ENCODE measurements around the gene LRRC38.

LRRC38 gene

GRCh38 chr1:13543451-13544220 is 29.8 kb upstream of the LRRC38 start:
- no peaks in the 10 kb centered on the region for H3K36me3 ChIP-seq (ENCODE audit: low read length)
- no peak overlapping the region for H2AFZ ChIP-seq (ENCODE audit: low read depth, low read length, severe bottlenecking)
- TF ChIP-seq CTCF (IDR thresholded peaks at IDR 0.05; ENCODE audit: insufficient read depth, low read length, poor library complexity, severe bottlenecking): no peak
- TF ChIP-seq EZH2phosphoT487 (conservative IDR thresholded peaks at IDR 0.05; ENCODE audit: low read length): no peak
- no peak overlapping the region for H3K27ac ChIP-seq (ENCODE audit: low read depth, low read length)
- H3K9me2 ChIP-seq (replicated peaks; ENCODE audit: insufficient read depth, low read length): no peaks in the 10 kb centered on the region
- H3K79me2 ChIP-seq (ENCODE audit: insufficient read depth, low read length): no peaks in the 10 kb centered on the region
- H3K27me3 ChIP-seq (ENCODE audit: low read length): no peaks in the 10 kb centered on the region
- H3K4me2 ChIP-seq (ENCODE audit: low read depth, low read length, poor library complexity, severe bottlenecking): no peak overlapping the region
- no peak overlapping the region for H3K4me3 ChIP-seq (ENCODE audit: insufficient read depth, low read length, poor library complexity, severe bottlenecking)
- no peaks in the 10 kb centered on the region for H3F3A ChIP-seq (ENCODE audit: insufficient read depth)
- H3K9ac ChIP-seq (ENCODE audit: low read length): no peak overlapping the region
- no peaks in the 10 kb centered on the region for H4K20me1 ChIP-seq (ENCODE audit: low read depth, low read length)
- H3K9me3 ChIP-seq (ENCODE audit: insufficient read depth, low read length): no peaks in the 10 kb centered on the region

GRCh38 chr1:13541435-13542215 is 27.8 kb upstream of the LRRC38 start:
- Histone ChIP-seq H3F3A (ENCODE audit: insufficient read depth) (no peaks in the 10 kb centered on the region), H3K27ac (ENCODE audit: low read depth, low read length) (no peak overlapping the region), H3K9me2 (replicated peaks; ENCODE audit: insufficient read depth, low read length) (no peaks in the 10 kb centered on the region), H3K4me2 (ENCODE audit: low read depth, low read length, poor library complexity, severe bottlenecking) (no peak overlapping the region), H3K36me3 (ENCODE audit: low read length) (no peaks in the 10 kb centered on the region), H3K4me3 (ENCODE audit: insufficient read depth, low read length, poor library complexity, severe bottlenecking) (no peak overlapping the region), H3K27me3 (ENCODE audit: low read length) (no peaks in the 10 kb centered on the region), H4K20me1 (ENCODE audit: low read depth, low read length) (no peaks in the 10 kb centered on the region), H2AFZ (ENCODE audit: low read depth, low read length, severe bottlenecking) (no peak overlapping the region), H3K9ac (ENCODE audit: low read length) (no peak overlapping the region), H3K9me3 (ENCODE audit: insufficient read depth, low read length) (no peaks in the 10 kb centered on the region), H3K79me2 (ENCODE audit: insufficient read depth, low read length) (no peaks in the 10 kb centered on the region)
- TF ChIP-seq EZH2phosphoT487 (conservative IDR thresholded peaks at IDR 0.05; ENCODE audit: low read length) (no peak), CTCF (IDR thresholded peaks at IDR 0.05; ENCODE audit: insufficient read depth, low read length, poor library complexity, severe bottlenecking) (no peak)

- TF ChIP-seq EZH2phosphoT487 (conservative IDR thresholded peaks at IDR 0.05; ENCODE audit: low read length) (no peak), CTCF (IDR thresholded peaks at IDR 0.05; ENCODE audit: insufficient read depth, low read length, poor library complexity, severe bottlenecking) (no peak)
- H4K20me1 ChIP-seq (ENCODE audit: low read depth, low read length): no peaks in the 10 kb centered on the region
- H3K27ac ChIP-seq (ENCODE audit: low read depth, low read length): no peak overlapping the region
- no peaks in the 10 kb centered on the region for H3F3A ChIP-seq (ENCODE audit: insufficient read depth)
- H3K9me2 ChIP-seq (replicated peaks; ENCODE audit: insufficient read depth, low read length): no peaks in the 10 kb centered on the region
- H3K4me2 ChIP-seq (ENCODE audit: low read depth, low read length, poor library complexity, severe bottlenecking): no peak overlapping the region
- no peak overlapping the region for H3K9ac ChIP-seq (ENCODE audit: low read length)
- no peaks in the 10 kb centered on the region for H3K79me2 ChIP-seq (ENCODE audit: insufficient read depth, low read length)
- H3K9me3 ChIP-seq (ENCODE audit: insufficient read depth, low read length): no peaks in the 10 kb centered on the region
- H3K4me3 ChIP-seq (ENCODE audit: insufficient read depth, low read length, poor library complexity, severe bottlenecking): no peak overlapping the region
- H3K36me3 ChIP-seq (ENCODE audit: low read length): no peaks in the 10 kb centered on the region
- H2AFZ ChIP-seq (ENCODE audit: low read depth, low read length, severe bottlenecking): no peak overlapping the region
- no peaks in the 10 kb centered on the region for H3K27me3 ChIP-seq (ENCODE audit: low read length)
Observed at GRCh38 chr1:13540866-13541265, 27.1 kb upstream of the LRRC38 start.

Data from SU-DHL-6 (cell line).